ENCODE measurements around the gene GRID2.

DNA sequence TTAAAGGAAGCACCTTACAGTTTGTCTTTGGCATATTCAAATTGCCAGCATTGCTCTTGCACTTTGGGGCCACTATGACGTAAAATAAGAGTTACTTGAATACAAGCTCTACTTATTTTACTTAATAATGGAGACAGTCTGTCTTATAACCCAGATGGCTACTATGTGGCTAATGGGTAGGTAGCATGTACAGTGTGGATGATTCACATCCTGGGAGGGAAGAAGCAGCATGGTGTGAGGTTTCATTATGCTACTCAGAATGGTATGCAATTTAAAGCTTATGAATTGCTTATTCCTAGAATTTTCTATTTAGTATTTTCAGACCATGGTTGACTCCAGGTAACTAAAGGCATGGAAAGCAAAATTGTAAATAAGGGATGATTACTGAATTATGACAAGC lies 763.0 kb downstream of the GRID2 start:
- TF ChIP-seq CTCF (IDR thresholded peaks at IDR 0.05; ENCODE audit: low read length): no peak
- TF ChIP-seq EZH2phosphoT487 (IDR thresholded peaks at IDR 0.05; ENCODE audit: low read length): no peak

All from MM.1S (cell line).